Measurements from ENCODE around the gene MLPH. TPM values are rescaled to one million over a fixed set of nuclear protein-coding genes. Genes with fewer than 3 reads are reported as not detected.

The MLPH gene
- total RNA-seq, 1 experiment from 2014 or later, result 27.1 TPM

DNA sequence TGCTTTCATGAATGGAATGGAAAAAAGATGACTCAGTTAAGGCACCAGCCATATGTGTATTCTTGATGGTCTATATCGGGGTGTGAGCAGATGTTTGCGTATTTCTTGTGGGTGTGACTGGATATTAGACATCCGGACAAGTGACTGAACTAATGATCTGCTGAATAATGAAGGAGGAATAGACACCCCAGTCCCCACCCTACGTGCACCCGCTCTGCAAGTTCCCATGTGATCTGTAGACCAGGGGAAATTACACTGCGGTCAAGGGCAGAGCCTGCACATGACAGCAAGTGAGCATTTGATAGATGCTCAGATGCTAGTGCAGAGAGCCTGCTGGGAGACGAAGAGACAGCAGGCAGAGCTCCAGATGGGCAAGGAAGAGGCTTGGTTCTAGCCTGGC is 66.9 kb downstream of the MLPH start:
- no peak for DNase-seq (ENCODE audit: unreplicated experiment)
- CTCF ChIA-PET, result interaction anchor here (1.0 to 2.6 kb wide), 2 partner anchors 9 to 41 kb away, joined by 3 to 11 read pairs; no protein-coding TSS in a partner anchor
- peaks cover 7% of the 10 kb centered on the region for H3K36me3 Mint-ChIP-seq (ENCODE audit: insufficient read depth, unreplicated experiment)
- no peaks in the 10 kb centered on the region for H3K27me3 Mint-ChIP-seq (ENCODE audit: insufficient read depth, unreplicated experiment)
- POLR2A ChIA-PET, result no interaction called here
- TF ChIP-seq, protein P1, sequence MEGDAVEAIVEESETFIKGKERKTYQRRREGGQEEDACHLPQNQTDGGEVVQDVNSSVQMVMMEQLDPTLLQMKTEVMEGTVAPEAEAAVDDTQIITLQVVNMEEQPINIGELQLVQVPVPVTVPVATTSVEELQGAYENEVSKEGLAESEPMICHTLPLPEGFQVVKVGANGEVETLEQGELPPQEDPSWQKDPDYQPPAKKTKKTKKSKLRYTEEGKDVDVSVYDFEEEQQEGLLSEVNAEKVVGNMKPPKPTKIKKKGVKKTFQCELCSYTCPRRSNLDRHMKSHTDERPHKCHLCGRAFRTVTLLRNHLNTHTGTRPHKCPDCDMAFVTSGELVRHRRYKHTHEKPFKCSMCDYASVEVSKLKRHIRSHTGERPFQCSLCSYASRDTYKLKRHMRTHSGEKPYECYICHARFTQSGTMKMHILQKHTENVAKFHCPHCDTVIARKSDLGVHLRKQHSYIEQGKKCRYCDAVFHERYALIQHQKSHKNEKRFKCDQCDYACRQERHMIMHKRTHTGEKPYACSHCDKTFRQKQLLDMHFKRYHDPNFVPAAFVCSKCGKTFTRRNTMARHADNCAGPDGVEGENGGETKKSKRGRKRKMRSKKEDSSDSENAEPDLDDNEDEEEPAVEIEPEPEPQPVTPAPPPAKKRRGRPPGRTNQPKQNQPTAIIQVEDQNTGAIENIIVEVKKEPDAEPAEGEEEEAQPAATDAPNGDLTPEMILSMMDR (IDR thresholded peaks at IDR 0.05; ENCODE audit: unreplicated experiment), result no peak
- BruUV-seq (replicated peaks), result no TSS peak
- H3K27ac Mint-ChIP-seq (ENCODE audit: low read depth, unreplicated experiment), result no peak overlapping the region
- H3K9me3 Mint-ChIP-seq (ENCODE audit: unreplicated experiment), result no peaks in the 10 kb centered on the region
- no peak overlapping the region for H3K4me3 Mint-ChIP-seq (ENCODE audit: unreplicated experiment)
- H3K4me1 Mint-ChIP-seq (ENCODE audit: insufficient read depth, unreplicated experiment), result peaks cover 12% of the 10 kb centered on the region
- intact Hi-C loops (cut with micrococcal nuclease), result no loop called here

DNA sequence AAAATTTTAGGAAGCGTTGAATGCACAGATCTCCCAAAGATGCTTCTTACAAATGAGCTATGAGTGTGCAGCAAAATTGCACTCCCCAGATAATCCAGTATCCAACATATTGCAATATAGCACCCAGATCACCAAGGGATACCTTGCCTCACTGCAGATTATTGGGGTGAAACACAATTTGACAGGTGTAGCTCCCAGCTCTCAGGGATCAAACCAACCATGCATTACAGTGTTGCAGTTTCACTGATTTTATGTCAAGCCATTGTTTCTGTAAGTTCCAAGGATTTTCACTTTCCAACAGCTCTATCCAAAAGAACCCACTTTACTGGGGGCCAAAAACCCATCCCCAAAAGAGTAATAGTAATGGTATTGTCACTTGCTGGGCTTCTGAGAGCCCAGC is 68.5 kb downstream of the MLPH start:
- H3K4me3 Mint-ChIP-seq (ENCODE audit: unreplicated experiment), result no peak overlapping the region
- POLR2A ChIA-PET, result interaction anchor here (0.6 to 1.2 kb wide), 2 partner anchors 16 to 17 kb away, joined by 3 read pairs; no protein-coding TSS in a partner anchor
- no peak overlapping the region for H3K27ac Mint-ChIP-seq (ENCODE audit: low read depth, unreplicated experiment)
- intact Hi-C loops (cut with micrococcal nuclease), result no loop called here
- no TSS peak for BruUV-seq (replicated peaks)
- H3K9me3 Mint-ChIP-seq (ENCODE audit: unreplicated experiment), result no peaks in the 10 kb centered on the region
- DNase-seq (ENCODE audit: unreplicated experiment), result no peak
- H3K27me3 Mint-ChIP-seq (ENCODE audit: insufficient read depth, unreplicated experiment), result no peaks in the 10 kb centered on the region
- H3K4me1 Mint-ChIP-seq (ENCODE audit: insufficient read depth, unreplicated experiment), result peaks cover 25% of the 10 kb centered on the region
- CTCF ChIA-PET, result interaction anchor here (0.8 to 2.6 kb wide), 5 partner anchors 12 to 118 kb away, joined by 3 to 17 read pairs (median 3); no protein-coding TSS in a partner anchor
- H3K36me3 Mint-ChIP-seq (ENCODE audit: insufficient read depth, unreplicated experiment), result peaks cover 7% of the 10 kb centered on the region
- TF ChIP-seq, protein P1 (IDR thresholded peaks at IDR 0.05; ENCODE audit: unreplicated experiment), result no peak

DNA sequence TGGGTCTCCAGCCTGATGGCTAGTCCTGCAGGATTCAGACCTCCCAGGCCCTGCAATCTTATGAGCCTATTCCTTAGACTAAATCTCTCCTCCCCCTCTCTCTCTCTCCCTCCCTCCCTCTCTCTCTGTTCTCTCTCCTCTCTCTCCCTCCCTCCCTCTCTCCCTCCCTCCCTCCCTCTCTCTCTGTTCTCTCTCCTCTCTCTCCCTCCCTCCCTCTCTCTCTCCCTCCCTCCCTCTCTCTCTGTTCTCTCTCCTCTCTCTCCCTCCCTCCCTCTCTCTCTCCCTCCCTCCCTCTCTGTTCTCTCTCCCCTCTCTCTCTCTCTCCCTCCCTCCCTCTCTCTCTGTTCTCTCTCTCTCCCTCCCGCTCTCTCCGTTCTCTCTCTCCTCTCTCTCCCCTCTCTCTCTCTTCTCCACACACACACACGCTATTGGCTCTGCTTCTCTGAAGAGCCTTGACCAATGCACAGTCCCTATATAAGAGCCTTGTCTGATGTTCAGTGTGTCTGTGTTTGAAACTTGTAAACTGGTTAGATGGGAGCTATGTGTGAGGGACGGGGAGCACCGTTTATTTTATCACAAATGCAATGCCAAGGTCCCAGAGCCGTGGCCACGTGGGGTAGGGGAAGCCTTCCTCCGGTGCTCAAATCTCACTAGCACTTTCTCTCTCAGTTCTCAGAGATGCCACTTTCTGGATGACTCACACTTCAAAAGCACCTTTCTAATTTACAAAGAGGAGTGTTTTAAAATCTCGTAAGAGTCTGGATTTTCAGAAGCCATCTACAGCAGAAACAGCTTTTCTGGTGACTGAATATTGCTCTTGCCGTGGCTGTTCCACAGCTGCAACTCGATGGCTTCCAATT is 70.0 kb downstream of the MLPH start:
- intact Hi-C loops (cut with micrococcal nuclease), result no loop called here
- H3K4me3 Mint-ChIP-seq (ENCODE audit: unreplicated experiment), result no peak overlapping the region
- POLR2A ChIA-PET, result interaction anchor here (0.6 to 1.0 kb wide), 2 partner anchors 11 to 34 kb away, joined by 3 read pairs; partner anchors contain the start of gene RAB17
- TF ChIP-seq, protein P1 (IDR thresholded peaks at IDR 0.05; ENCODE audit: unreplicated experiment), result no peak
- CTCF ChIA-PET, result interaction anchor here (0.6 to 2.4 kb wide), 5 partner anchors 15 to 198 kb away, joined by 3 to 17 read pairs (median 4); no protein-coding TSS in a partner anchor
- H3K36me3 Mint-ChIP-seq (ENCODE audit: insufficient read depth, unreplicated experiment), result peaks cover 5% of the 10 kb centered on the region
- peak overlapping the region; percentile 10 for H3K27ac Mint-ChIP-seq (ENCODE audit: low read depth, unreplicated experiment)
- peaks cover 25% of the 10 kb centered on the region for H3K4me1 Mint-ChIP-seq (ENCODE audit: insufficient read depth, unreplicated experiment)
- no TSS peak for BruUV-seq (replicated peaks)
- no peaks in the 10 kb centered on the region for H3K9me3 Mint-ChIP-seq (ENCODE audit: unreplicated experiment)
- DNase-seq (ENCODE audit: unreplicated experiment), result no peak
- no peaks in the 10 kb centered on the region for H3K27me3 Mint-ChIP-seq (ENCODE audit: insufficient read depth, unreplicated experiment)

DNA sequence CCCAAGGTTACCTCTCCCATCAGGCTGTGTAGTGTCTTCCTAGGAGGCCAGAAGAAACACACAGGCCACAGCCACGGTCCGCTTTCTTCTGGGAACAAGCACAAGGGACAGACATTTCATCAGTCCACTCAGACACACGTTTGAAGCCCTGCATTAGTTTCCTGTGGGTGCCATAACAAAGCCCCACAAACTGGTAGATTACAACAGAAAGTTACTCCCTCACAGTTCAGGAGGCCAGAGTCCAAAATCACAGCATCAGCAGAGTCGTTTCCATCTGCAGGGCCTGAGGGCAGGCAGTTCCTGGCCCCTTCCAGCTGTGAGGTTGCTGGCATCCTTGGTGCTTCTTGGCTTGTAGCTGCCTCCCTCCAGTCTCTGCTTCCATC is 70.6 kb downstream of the MLPH start:
- H3K27ac Mint-ChIP-seq (ENCODE audit: low read depth, unreplicated experiment), result peak overlapping the region; percentile 10
- peaks cover 25% of the 10 kb centered on the region for H3K4me1 Mint-ChIP-seq (ENCODE audit: insufficient read depth, unreplicated experiment)
- H3K36me3 Mint-ChIP-seq (ENCODE audit: insufficient read depth, unreplicated experiment), result no peaks in the 10 kb centered on the region
- no peak overlapping the region for H3K4me3 Mint-ChIP-seq (ENCODE audit: unreplicated experiment)
- DNase-seq (ENCODE audit: unreplicated experiment), result no peak
- POLR2A ChIA-PET, result interaction anchor here (0.6 to 1.0 kb wide), 2 partner anchors 12 to 33 kb away, joined by 3 read pairs; partner anchors contain the start of gene RAB17
- CTCF ChIA-PET, result interaction anchor here (0.6 to 2.6 kb wide), 5 partner anchors 14 to 198 kb away, joined by 3 to 21 read pairs (median 4); no protein-coding TSS in a partner anchor
- peaks cover 1% of the 10 kb centered on the region for H3K27me3 Mint-ChIP-seq (ENCODE audit: insufficient read depth, unreplicated experiment)
- TF ChIP-seq, protein P1 (IDR thresholded peaks at IDR 0.05; ENCODE audit: unreplicated experiment), result no peak
- intact Hi-C loops (cut with micrococcal nuclease), result loop anchor here (2.0 kb wide), 1 partner anchor 75 kb away; no protein-coding TSS in a partner anchor
- BruUV-seq (replicated peaks), result no TSS peak
- no peaks in the 10 kb centered on the region for H3K9me3 Mint-ChIP-seq (ENCODE audit: unreplicated experiment)
